Hepatocyte (in vitro differentiated cells): ENCODE measurements around the gene INTS15. TPM values are rescaled to one million over a fixed set of nuclear protein-coding genes. Genes with fewer than 3 reads are reported as not detected.

Source experiments
- DNase-seq: peaks from one replicate; pipeline ENCODE4 v3.0.0-alpha.2; 2016; ENCODE audit warnings: low spot score
- H2AFZ ChIP-seq: fragments of 200-600 bp; sonication (generic); 2 replicates; pipeline ENCODE4 v1.6.0; 2016; ENCODE audit warnings: antibody characterized with exemption, mild to moderate bottlenecking
- H3K27ac ChIP-seq: fragments of 200-600 bp; sonication (generic); 2 replicates; pipeline ENCODE4 v1.5.1; 2016; ENCODE audit warnings: mild to moderate bottlenecking
- H3K27me3 ChIP-seq: fragments of 200-600 bp; sonication (generic); 2 replicates; pipeline ENCODE4 v1.6.1; 2016
- H3K36me3 ChIP-seq: fragments of 200-600 bp; sonication (generic); replicated peaks from 2 replicates; pipeline ENCODE4 v1.5.1; 2016; ENCODE audit warnings: low read depth; ENCODE audit not compliant: insufficient read depth
- H3K4me1 ChIP-seq: fragments of 200-600 bp; sonication (generic); 2 replicates; pipeline ENCODE4 v1.5.1; 2016; ENCODE audit warnings: mild to moderate bottlenecking, moderate library complexity; ENCODE audit not compliant: insufficient read depth
- H3K4me2 ChIP-seq: fragments of 200-600 bp; sonication (generic); 2 replicates; pipeline ENCODE4 v1.6.0; 2016
- H3K4me3 ChIP-seq: fragments of 200-600 bp; sonication (generic); 2 replicates; pipeline ENCODE4 v1.5.1; 2016; ENCODE audit warnings: mild to moderate bottlenecking
- H3K79me2 ChIP-seq: fragments of 200-600 bp; sonication (generic); 2 replicates; pipeline ENCODE4 v1.6.0; 2017; ENCODE audit warnings: mild to moderate bottlenecking
- H3K9me2 ChIP-seq: fragments of 200-600 bp; sonication (generic); replicated peaks from 2 replicates; pipeline ENCODE4 v1.6.0; 2017; ENCODE audit warnings: mild to moderate bottlenecking; ENCODE audit not compliant: insufficient read depth
- H3K9me3 ChIP-seq: fragments of 200-600 bp; sonication (generic); 2 replicates; pipeline ENCODE4 v1.5.1; 2016; ENCODE audit warnings: low read depth, mild to moderate bottlenecking
- H4K20me1 ChIP-seq: fragments of 200-600 bp; sonication (generic); 2 replicates; pipeline ENCODE4 v1.6.0; 2016; ENCODE audit warnings: mild to moderate bottlenecking; ENCODE audit not compliant: insufficient read depth, poor library complexity, severe bottlenecking
- EZH2 ChIP-seq: fragments of 200-600 bp; sonication (generic); IDR thresholded peaks from 2 replicates; pipeline ENCODE4 v1.6.1; 2016; ENCODE audit warnings: antibody characterized with exemption, mild to moderate bottlenecking, borderline replicate concordance
- EZH2phosphoT487 ChIP-seq: fragments of 200-600 bp; sonication (generic); IDR thresholded peaks from one replicate; pipeline ENCODE4 v1.6.1; 2018; ENCODE audit warnings: antibody characterized with exemption, mild to moderate bottlenecking, low read depth, moderate library complexity; ENCODE audit not compliant: unreplicated experiment, severe bottlenecking
- WGBS: methylation state at CpG from one replicate; pipeline ENCODE4 v1.1.6; 2016; ENCODE audit warnings: low lambda C conversion rate; ENCODE audit errors: missing lambda C conversion rate; 5-methylcytosine and 5-hydroxymethylcytosine counted together
- polyA plus RNA-seq: library from polyadenylated mRNA; unstranded; fragments of >200 nt; fragmentation: Nextera tagmentation; extraction: Ambion mirVana; gene quantifications from 2 replicates; pipeline ENCODE4 v1.2.1, GENCODE V29; 2016
- total RNA-seq: library from RNA; depleted of rRNA; stranded (reverse); fragments of >200 nt; gene quantifications from 2 replicates; pipeline ENCODE4 v1.2.3, GENCODE V29; 2014
- TF ChIP-seq, protein P1 (sequence below): fragments of 200-600 bp; sonication (generic); IDR thresholded peaks from 2 replicates; pipeline ENCODE4 v1.5.1; 2016; ENCODE audit warnings: antibody characterized with exemption, mild to moderate bottlenecking; ENCODE audit not compliant: poor library complexity

Gene INTS15
- total and polyA plus RNA-seq, 2 experiments from 2014 or later: 21.4 to 26.1 TPM

DNA sequence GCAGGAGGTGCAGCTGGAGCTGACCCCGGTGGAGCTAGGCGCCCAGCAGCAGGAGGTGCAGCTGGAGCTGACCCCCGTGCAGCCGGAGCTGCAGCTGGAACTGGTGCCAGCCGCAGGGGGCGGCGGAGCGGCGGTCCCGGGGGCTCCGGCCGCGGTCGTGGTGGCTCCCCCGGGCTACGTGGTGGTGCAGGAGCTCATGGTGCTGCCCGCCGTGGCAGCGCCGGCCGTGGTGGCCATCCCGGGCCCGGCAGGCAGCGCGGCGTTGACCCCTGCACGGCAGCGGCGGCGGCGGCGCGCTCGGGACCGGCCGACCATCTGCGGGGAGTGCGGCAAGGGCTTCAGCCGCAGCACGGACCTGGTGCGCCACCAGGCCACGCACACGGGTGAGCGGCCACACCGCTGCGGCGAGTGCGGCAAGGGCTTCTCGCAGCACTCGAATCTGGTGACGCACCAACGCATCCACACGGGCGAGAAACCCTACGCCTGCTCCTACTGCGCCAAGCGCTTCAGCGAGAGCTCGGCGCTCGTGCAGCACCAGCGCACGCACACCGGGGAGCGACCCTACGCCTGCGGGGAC, 32.4 kb downstream of the INTS15 start:
- Histone ChIP-seq H3K9me2 (no peaks in the 10 kb centered on the region), H3K9me3 (no peaks in the 10 kb centered on the region), H3K36me3 (no peaks in the 10 kb centered on the region), H3K27ac (no peak overlapping the region), H3K4me2 (no peak overlapping the region), H4K20me1 (no peaks in the 10 kb centered on the region), H2AFZ (no peak overlapping the region), H3K79me2 (no peaks in the 10 kb centered on the region), H3K4me3 (no peak overlapping the region), H3K27me3 (no peaks in the 10 kb centered on the region), H3K4me1 (no peaks in the 10 kb centered on the region)
- no peak for DNase-seq
- TF ChIP-seq, protein P1, sequence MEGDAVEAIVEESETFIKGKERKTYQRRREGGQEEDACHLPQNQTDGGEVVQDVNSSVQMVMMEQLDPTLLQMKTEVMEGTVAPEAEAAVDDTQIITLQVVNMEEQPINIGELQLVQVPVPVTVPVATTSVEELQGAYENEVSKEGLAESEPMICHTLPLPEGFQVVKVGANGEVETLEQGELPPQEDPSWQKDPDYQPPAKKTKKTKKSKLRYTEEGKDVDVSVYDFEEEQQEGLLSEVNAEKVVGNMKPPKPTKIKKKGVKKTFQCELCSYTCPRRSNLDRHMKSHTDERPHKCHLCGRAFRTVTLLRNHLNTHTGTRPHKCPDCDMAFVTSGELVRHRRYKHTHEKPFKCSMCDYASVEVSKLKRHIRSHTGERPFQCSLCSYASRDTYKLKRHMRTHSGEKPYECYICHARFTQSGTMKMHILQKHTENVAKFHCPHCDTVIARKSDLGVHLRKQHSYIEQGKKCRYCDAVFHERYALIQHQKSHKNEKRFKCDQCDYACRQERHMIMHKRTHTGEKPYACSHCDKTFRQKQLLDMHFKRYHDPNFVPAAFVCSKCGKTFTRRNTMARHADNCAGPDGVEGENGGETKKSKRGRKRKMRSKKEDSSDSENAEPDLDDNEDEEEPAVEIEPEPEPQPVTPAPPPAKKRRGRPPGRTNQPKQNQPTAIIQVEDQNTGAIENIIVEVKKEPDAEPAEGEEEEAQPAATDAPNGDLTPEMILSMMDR: no peak
- no peak for TF ChIP-seq EZH2
- TF ChIP-seq EZH2phosphoT487: no peak
- WGBS: 98% methylated on average over 67 of the region's 67 CpGs

DNA sequence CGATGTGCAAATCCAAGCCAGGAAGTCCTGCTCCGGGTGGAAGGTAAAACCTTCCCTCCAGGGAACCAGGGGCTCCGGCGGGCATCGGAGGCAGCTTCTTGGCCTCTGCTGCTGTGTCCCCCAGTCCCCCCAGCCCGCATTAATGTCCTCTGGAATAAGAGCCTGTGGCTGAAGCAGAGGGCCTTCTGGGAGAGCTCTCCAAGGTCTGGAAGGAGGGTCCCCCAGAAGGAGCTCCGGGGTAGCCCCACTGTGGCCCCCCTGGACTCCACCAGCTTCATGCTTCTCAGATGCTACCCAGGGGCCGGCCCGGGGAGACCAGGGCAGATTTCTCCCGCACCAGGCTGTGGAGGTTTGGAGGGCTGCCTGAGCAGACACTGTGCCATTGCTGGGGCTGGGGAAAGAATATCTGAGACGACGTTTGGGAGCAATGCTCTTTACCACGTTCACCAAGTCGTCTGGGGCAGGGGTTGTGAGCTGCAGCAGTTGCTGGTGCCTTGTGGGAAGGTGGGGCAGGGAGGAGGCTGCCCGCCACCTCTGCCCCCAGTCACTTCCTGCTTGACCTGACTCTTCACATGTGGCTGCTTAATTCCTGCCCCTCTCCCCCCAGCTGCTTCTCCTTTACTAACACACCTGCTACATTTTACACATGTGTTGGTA, 33.9 kb downstream of the INTS15 start:
- TF ChIP-seq, protein P1: no peak
- TF ChIP-seq EZH2 (no peak), EZH2phosphoT487 (no peak)
- no peaks in the 10 kb centered on the region for H3K4me1 ChIP-seq
- H4K20me1 ChIP-seq: no peaks in the 10 kb centered on the region
- H3K4me2 ChIP-seq: no peak overlapping the region
- no peaks in the 10 kb centered on the region for H3K9me2 ChIP-seq
- no peaks in the 10 kb centered on the region for H3K27me3 ChIP-seq
- no peak for DNase-seq
- no peak overlapping the region for H3K4me3 ChIP-seq
- no peaks in the 10 kb centered on the region for H3K9me3 ChIP-seq
- no peak overlapping the region for H3K27ac ChIP-seq
- no peaks in the 10 kb centered on the region for H3K36me3 ChIP-seq
- no peaks in the 10 kb centered on the region for H3K79me2 ChIP-seq
- no peak overlapping the region for H2AFZ ChIP-seq
- 93% methylated on average over 15 of the region's 15 CpGs for WGBS

DNA sequence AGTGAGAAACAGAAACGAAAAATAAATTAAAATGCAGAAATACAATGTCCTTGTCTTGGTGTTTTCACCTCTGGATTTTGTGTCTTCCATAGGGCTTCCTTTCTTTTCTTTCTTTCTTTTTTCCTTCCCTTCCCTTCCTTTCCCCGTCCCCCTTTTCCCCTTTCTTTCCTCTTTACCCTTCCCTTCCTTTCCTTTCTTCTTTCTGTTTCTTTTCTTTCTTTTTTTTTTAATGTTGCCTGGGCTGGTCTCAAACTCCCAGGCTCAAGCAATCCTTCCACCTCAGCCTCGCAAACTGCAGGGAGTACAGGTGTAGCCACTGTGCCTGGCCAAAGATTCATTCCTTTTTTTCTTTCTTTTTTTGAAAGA, 34.4 kb downstream of the INTS15 start:
- Histone ChIP-seq H3K9me3 (no peaks in the 10 kb centered on the region), H3K4me1 (no peaks in the 10 kb centered on the region), H3K79me2 (no peaks in the 10 kb centered on the region), H4K20me1 (no peaks in the 10 kb centered on the region), H3K9me2 (no peaks in the 10 kb centered on the region), H3K27ac (no peak overlapping the region), H3K4me2 (no peak overlapping the region), H3K4me3 (no peak overlapping the region), H3K27me3 (no peaks in the 10 kb centered on the region), H3K36me3 (no peaks in the 10 kb centered on the region), H2AFZ (no peak overlapping the region)
- no peak for TF ChIP-seq EZH2phosphoT487
- 90% methylated on average over 2 of the region's 3 CpGs for WGBS
- DNase-seq: no peak

DNA sequence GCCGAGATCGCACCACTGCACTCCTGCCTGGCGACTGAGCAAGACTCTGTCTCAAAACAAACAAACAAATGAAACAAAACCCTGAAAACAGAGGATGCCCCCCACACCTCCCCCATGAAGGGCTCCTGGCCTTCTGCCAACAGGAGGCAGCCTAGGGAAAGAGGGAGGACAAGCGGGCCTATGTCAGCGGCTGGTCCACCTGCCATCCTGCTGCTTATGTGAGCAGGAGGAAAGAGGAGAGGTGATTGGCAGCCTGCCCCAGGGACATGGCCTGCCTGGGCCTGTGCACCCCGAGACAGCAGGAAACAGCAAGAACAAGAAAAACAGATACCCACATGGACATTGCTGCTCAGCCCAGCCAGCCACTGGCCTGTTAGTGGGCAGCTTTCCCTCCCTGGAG, 38.2 kb downstream of the INTS15 start:
- Histone ChIP-seq H3K79me2 (no peaks in the 10 kb centered on the region), H3K27me3 (no peaks in the 10 kb centered on the region), H3K9me3 (no peaks in the 10 kb centered on the region), H4K20me1 (no peaks in the 10 kb centered on the region), H2AFZ (no peak overlapping the region), H3K4me2 (no peak overlapping the region), H3K4me1 (no peaks in the 10 kb centered on the region), H3K27ac (no peak overlapping the region), H3K9me2 (no peaks in the 10 kb centered on the region), H3K4me3 (no peak overlapping the region), H3K36me3 (no peaks in the 10 kb centered on the region)
- whole genome bisulfite sequencing: 83% methylated on average over 6 of the region's 6 CpGs
- DNase-seq: no peak
- TF ChIP-seq EZH2 (no peak), EZH2phosphoT487 (no peak)
- TF ChIP-seq, protein P1: no peak
